Ovary (tissue), 3 donors: ENCODE results near the gene MACROH2A1.

Experiments used
- POLR2A ChIP-seq: fragments of 450-650 bp; IDR thresholded peaks from one replicate; pipeline ENCODE4 v1.6.1; 2017; ENCODE audit warnings: antibody characterized with exemption, mild to moderate bottlenecking, moderate library complexity
- TF ChIP-seq, protein P1 (sequence below), 3 donors: fragments of 450-650 bp in 2 of 3; fragments of 200-600 bp in 1 of 3; IDR thresholded peaks; one replicate each; pipeline versions ENCODE4 v1.5.1 to v1.8.0; 2016 to 2022; ENCODE audit warnings: antibody characterized with exemption in 3 of 3, mild to moderate bottlenecking in 1 of 3
- donor health status: DM: no; HTN: no; CAD: no.

DNA sequence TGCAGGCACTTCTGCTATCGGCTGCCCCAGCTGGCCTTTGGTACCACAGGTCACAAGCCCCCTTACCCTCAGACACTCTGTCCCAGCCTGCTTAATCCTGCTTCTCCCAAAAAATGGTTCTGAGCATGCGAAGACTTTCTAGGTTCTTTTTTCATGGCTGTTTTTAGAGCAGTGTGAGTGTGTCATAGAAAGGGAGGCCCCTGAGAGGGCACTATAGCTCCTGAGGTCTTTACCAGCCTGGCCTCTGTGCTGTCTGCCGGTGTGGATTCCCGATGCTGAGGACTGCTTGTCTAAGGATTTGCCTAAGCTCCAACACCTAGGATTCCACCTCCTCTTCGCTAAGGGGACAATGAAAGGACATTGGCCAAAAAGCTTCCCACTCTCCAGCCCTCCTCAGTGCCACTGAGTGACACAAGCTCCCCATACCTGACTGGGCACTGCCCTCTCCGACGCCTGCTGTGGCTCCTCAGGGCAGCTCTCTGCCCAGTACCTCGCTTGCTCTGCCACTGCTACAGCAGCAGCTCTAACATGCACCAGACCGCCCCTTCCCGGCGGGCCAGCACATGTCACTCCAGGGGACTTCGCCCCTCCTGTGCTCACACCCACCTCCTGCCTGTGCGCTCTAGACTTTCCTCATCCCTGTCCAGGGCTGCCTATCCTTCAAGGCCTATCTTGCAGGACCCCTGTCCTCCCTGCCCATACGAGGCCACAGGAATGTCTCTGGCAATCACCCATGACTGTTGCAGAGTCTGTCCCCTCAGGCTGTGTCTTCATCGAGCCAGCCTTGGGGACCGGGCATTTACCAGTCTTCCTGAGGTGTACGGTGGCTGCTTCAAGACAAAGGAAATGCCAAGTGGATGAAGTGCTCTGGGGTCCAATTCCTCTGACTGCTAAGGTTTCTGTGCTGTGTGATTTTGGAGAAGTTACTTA, 21.0 kb downstream of the MACROH2A1 start:
- TF ChIP-seq, protein P1, sequence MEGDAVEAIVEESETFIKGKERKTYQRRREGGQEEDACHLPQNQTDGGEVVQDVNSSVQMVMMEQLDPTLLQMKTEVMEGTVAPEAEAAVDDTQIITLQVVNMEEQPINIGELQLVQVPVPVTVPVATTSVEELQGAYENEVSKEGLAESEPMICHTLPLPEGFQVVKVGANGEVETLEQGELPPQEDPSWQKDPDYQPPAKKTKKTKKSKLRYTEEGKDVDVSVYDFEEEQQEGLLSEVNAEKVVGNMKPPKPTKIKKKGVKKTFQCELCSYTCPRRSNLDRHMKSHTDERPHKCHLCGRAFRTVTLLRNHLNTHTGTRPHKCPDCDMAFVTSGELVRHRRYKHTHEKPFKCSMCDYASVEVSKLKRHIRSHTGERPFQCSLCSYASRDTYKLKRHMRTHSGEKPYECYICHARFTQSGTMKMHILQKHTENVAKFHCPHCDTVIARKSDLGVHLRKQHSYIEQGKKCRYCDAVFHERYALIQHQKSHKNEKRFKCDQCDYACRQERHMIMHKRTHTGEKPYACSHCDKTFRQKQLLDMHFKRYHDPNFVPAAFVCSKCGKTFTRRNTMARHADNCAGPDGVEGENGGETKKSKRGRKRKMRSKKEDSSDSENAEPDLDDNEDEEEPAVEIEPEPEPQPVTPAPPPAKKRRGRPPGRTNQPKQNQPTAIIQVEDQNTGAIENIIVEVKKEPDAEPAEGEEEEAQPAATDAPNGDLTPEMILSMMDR (IDR thresholded peaks at IDR 0.05) = no peak
- TF ChIP-seq POLR2A = no peak
